Right lobe of liver (tissue), 4 donors: ENCODE results near the gene SOX30.

ENCODE experiments used
- POLR2A ChIP-seq: fragments of 450-650 bp; IDR thresholded peaks from one replicate; pipeline ENCODE4 v1.6.1; 2017; ENCODE audit warnings: antibody characterized with exemption, mild to moderate bottlenecking
- TF ChIP-seq, protein P1 (sequence below), 4 donors: fragments of 200-600 bp in 3 of 4; fragments of 450-650 bp in 1 of 4; IDR thresholded peaks; one replicate each; pipeline versions ENCODE4 v1.5.1 to v1.8.0; 2016 to 2022; ENCODE audit warnings: antibody characterized with exemption in 4 of 4, mild to moderate bottlenecking in 2 of 4
- donor health status: DM: no; HTN: no; CAD: no.
- donor health status: DM: no; HTN: no; CAD: no.
- donor health status: DM: no; HTN: yes; CAD: no.

DNA sequence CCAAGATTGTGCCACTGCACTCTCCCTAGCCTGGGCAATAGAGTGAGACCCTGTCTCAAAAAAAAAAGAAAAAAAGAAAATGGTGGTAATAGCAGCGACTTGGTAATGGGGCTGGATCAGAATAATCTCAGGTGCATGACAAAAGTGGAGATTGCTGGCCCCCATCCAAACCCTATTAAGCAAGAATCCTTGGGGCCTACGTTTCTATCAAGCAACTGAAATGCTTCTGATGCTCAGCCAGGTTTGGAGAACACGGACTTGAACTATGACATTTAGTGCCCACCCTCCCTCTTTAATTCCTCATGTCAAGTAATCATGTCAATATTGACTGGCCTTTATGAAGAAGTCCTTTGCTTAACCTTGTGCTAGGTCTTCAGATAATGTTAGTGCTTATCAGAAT, 25.7 kb upstream of the SOX30 start:
- TF ChIP-seq, protein P1, sequence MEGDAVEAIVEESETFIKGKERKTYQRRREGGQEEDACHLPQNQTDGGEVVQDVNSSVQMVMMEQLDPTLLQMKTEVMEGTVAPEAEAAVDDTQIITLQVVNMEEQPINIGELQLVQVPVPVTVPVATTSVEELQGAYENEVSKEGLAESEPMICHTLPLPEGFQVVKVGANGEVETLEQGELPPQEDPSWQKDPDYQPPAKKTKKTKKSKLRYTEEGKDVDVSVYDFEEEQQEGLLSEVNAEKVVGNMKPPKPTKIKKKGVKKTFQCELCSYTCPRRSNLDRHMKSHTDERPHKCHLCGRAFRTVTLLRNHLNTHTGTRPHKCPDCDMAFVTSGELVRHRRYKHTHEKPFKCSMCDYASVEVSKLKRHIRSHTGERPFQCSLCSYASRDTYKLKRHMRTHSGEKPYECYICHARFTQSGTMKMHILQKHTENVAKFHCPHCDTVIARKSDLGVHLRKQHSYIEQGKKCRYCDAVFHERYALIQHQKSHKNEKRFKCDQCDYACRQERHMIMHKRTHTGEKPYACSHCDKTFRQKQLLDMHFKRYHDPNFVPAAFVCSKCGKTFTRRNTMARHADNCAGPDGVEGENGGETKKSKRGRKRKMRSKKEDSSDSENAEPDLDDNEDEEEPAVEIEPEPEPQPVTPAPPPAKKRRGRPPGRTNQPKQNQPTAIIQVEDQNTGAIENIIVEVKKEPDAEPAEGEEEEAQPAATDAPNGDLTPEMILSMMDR (IDR thresholded peaks at IDR 0.05), result no peak
- TF ChIP-seq POLR2A, result no peak
